GM21367 (cell line): ENCODE data around the gene ASIC3.

Experiments
- ATAC-seq: cut with Tn5 transposase; IDR thresholded peaks from one replicate; pipeline ENCODE4 v1.9.1; 2021; ENCODE audit not compliant: unreplicated experiment

Gene ASIC3

GRCh38 chr7:151056666-151057505, 8.6 kb downstream of the ASIC3 start:
- ATAC-seq, result no peak

DNA sequence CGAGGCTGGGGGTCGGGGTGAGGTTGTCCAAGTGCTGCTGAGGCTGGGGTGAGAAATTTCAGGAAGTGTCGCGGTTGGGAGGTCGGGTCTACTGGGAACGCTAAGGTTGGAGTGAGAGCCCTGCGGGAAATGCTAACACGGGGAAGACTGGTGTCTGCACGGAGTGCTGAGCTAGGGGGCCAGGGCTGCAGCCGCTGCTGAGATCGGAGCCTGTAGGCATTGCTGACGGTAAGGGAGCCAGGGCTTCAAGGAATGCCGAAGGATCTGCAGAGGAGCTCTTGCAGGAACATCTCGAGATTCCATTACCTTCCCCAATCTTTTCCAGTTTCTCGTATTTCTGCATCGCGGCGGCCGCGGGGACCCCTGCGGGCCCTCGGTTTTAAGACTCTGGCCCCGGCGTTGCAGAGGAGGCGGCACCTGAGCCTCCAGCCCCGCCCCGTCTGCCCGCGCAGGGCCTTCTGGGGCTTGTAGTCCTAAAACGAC, 9.2 kb downstream of the ASIC3 start, which contains the start of gene CDK5:
Gene CDK5, minus strand, starts transcription at position 392 of the 483 bp plus-strand sequence. Its CDS starts 49 bp downstream, at position 343.
- peak; percentile 9 for ATAC-seq

- ATAC-seq, result peak; percentile 81
Observed at GRCh38 chr7:151057989-151058780, 9.9 kb downstream of the ASIC3 start.

- ATAC-seq, result no peak
Observed at GRCh38 chr7:151058781-151059366, 10.5 kb downstream of the ASIC3 start.

DNA sequence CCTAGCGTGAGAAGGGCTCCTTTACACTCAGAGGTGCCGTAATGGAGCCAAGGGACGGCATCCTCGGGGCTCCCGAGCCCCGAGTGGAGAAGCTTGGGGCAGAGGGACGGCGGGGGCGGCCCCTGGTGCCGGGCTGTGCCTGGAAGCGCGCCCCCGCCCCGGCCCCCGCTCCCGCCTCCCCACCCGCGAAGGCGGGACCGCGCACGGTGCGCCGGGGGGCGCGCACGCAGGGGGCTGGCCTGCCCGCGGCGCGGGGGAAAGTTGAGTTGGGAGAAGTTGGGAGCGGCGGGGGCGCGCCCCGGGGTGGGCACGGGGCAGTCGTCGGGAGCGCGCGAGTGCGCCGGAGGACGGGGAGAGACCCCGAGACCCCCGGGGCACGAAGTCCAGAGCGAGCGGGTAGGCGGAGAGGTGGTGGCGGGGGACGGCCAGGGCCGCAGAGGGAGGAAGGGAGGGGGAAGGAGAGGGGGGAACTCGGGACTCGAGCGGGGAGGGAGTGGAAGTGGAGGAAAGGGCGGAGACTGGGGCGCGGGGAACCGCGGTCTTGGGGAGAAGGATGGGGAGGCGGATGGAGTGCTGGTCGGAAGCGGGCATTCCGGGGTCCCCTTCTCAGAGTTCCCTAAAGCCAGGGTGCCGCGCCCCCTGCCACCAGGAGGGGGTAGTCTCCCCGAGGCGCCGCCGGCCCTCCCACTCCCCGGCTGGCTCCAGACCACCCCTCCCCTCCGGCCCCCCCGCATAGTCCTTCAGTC, 11.2 kb downstream of the ASIC3 start, which contains the start of gene SLC4A2:
Gene SLC4A2, plus strand, starts transcription at position 223 of the 746 bp plus-strand sequence. CDS start 2,399 bp downstream, outside the sequence.
- ATAC-seq, result peak; percentile 31

DNA sequence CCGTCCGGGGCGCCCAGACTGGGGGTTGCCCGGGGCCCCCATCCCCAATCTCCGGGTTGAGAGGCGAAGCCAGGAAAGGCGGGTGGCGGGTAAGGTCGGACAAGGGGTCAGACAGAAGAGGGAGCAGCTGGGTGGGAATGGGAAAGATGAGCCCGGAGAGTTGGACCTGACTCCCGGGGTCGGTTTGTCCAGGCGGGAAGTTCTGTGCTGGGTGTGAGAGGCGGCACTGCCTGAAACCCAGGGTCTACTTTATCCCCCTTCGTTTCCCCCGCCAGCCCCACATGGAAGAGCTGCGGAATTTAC, 11.7 kb downstream of the ASIC3 start:
- ATAC-seq, result no peak

- ATAC-seq, result no peak
Observed at GRCh38 chr7:151060416-151061212, 12.3 kb downstream of the ASIC3 start.

DNA sequence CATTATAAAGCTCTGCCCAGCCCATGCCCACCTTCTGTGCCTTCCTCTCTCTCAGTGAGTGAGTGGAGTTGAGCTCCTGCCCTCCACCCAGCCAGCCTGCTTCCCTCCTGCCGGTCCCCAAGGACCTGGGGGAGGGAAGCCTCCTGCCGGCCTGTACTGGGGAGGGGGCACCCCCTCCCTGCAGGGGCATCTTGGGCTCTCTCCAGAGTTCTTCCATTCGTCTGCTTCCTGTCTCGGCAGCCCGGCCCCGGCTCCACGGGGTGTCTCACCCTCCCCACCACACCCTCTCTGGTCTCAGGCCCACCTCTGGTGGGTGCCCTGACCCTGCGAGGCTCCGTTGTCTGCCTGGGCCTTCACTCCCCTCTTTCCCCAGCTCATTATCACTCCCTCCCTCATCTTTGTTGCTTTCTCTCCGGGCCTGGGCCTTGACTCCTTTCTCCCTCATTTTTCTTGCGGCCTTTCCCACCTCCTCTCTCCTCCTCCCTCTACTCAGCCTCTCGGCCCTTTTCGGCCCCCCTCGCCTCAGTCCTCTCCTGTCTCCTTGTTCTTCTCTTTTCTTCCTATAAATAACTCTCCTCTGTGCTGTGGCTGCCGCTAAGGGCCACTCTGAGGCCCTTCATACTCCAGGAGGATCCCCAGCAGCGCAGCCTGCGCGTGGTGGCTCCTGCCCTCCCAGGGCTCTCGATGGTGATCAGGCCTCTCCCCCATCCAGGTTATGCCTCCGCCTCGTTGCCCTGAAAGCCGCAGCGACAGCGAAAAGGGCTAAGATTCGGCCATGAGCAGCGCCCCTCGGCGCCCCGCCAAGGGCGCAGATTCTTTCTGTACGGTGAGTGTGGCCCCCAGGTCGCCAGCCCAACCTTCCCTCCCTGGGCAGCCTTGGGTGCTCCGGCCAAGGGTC, 13.1 kb downstream of the ASIC3 start:
- ATAC-seq, result no peak

GRCh38 chr7:151062111-151062398, 13.7 kb downstream of the ASIC3 start:
- ATAC-seq, result no peak

- no peak for ATAC-seq
Observed at GRCh38 chr7:151062399-151063211, 14.3 kb downstream of the ASIC3 start.

GRCh38 chr7:151063212-151063561, 14.9 kb downstream of the ASIC3 start:
- no peak for ATAC-seq

DNA sequence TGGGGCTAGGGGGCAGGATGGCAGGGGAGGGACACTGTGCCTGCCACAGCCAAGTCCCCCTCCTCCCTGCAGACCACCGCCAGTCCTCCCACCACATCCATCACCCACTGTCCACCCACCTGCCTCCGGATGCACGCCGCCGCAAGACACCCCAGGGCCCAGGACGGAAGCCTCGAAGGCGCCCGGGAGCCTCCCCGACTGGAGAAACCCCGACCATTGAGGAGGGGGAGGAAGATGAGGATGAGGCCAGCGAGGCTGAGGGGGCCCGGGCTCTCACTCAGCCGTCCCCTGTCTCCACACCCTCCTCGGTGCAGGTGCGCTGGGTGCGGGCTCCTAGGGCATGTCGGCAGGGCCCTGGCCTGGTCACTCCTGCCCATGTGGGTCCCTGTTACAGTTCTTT, 16.1 kb downstream of the ASIC3 start:
- no peak for ATAC-seq

DNA sequence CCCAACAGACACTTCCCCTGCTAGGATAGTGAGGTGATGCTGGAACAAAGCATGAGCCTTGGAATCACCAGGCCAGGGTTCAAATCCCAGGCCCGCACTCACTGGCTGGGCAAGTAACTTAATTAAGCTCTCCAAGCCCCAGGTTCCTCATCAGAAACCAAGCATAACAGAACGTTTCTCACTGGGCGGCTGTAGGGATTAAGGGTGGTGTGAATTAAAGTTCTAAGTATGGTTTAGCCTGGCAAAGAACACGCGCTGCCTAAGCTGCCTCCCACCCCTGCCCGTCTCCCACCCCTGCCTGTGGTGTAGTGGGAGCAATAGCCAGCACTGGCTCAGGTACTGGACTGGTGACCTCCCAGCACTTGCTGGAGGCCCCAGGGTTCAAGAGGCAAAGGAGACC, 16.7 kb downstream of the ASIC3 start:
- no peak for ATAC-seq

- ATAC-seq, result no peak
Observed at GRCh38 chr7:151065516-151065915, 17.2 kb downstream of the ASIC3 start.

- no peak for ATAC-seq
Observed at GRCh38 chr7:151066273-151066974, 18.1 kb downstream of the ASIC3 start.

DNA sequence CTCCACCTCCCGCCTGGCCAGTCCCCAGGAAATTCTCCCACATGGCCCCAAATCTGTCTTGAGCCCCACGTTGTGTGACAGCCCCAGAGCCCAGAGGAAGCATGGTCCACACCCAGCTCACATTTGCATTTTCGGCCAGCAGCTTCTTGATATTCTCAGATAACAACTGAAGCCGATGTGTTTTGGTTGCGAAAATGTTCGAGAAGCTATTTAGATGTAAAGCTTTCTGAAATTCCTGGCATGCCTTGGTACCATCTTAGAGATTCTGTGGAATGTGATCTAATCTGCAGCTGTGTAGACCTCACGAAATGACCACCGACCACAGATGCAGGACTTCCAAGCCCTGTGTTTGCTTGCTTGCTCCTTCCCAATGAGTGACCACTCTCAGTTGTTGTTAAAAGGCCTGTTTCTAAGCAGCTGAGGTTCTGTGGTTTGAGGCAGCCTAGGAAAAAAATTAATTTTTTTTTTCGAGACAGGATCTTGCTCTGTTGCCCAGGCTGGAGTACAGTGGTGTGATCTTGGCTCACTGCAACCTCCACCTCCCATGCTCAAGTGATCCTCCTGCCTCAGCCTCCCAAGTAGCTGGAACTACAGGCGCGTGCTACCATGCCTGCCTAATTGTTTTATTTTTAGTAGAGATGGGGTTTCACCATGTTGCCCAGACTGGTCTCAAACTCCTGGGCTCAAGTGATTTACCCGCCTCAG, 19.9 kb downstream of the ASIC3 start:
- ATAC-seq, result no peak

GRCh38 chr7:151069841-151070573, 21.7 kb downstream of the ASIC3 start:
- ATAC-seq, result no peak
